ENCODE results near the gene VPS13D. TPM values are rescaled to one million over a fixed set of nuclear protein-coding genes. Genes with fewer than 3 reads are reported as not detected.

Gene VPS13D
- total RNA-seq, 2 experiments from 2014 or later: 52.6 to 53.3 TPM

DNA sequence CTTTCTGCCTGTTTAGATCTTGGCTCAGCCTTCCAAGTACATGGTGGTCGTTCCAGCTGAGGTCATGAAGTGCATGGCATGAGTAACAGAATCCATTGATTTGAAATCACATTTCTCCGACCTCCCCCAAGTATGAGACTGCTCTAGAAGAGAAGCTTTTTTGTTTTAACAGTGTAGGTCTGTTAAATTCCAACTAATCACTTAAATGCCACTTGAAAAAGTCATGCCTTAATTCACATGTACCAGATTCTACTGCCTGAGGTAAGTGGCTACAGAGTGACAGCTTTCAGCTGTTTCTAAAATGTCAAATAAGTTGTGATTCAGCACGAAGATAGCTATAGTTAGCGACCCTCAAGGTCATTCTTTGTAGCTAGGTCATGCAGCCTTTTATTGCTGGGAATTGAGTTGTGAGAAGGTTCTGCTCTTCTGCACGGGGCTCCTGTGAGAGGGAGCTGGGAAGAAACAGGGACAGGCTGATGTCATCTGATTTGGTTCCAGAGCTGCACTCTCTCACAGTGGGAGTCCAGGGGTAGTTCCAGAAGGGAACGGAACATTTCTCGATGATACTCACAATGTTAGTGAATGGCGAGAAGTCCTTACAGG is 112.7 kb downstream of the VPS13D start:
- H3K4me1 Mint-ChIP-seq: peaks cover 53% of the 10 kb centered on the region
- no peaks in the 10 kb centered on the region for H3K27me3 Mint-ChIP-seq
- no peak for ATAC-seq (ENCODE audit: low read depth)
- DNase-seq: no peak
- H3K36me3 Mint-ChIP-seq: peaks cover 46% of the 10 kb centered on the region
- no peaks in the 10 kb centered on the region for H3K9me3 Mint-ChIP-seq
- POLR2A ChIA-PET: no interaction called here
- no peak overlapping the region for H3K4me3 Mint-ChIP-seq
- H3K27ac Mint-ChIP-seq: no peak overlapping the region

GRCh38 chr1:12343823-12344487 is 114.1 kb downstream of the VPS13D start:
- POLR2A ChIA-PET: no interaction called here
- peaks cover 53% of the 10 kb centered on the region for H3K4me1 Mint-ChIP-seq
- H3K4me3 Mint-ChIP-seq: peak overlapping the region; percentile 29
- H3K36me3 Mint-ChIP-seq: peaks cover 48% of the 10 kb centered on the region
- peak overlapping the region; percentile 40 for H3K27ac Mint-ChIP-seq
- no peak for ATAC-seq (ENCODE audit: low read depth)
- no peak for DNase-seq
- peaks cover 3% of the 10 kb centered on the region for H3K9me3 Mint-ChIP-seq
- H3K27me3 Mint-ChIP-seq: no peaks in the 10 kb centered on the region

DNA sequence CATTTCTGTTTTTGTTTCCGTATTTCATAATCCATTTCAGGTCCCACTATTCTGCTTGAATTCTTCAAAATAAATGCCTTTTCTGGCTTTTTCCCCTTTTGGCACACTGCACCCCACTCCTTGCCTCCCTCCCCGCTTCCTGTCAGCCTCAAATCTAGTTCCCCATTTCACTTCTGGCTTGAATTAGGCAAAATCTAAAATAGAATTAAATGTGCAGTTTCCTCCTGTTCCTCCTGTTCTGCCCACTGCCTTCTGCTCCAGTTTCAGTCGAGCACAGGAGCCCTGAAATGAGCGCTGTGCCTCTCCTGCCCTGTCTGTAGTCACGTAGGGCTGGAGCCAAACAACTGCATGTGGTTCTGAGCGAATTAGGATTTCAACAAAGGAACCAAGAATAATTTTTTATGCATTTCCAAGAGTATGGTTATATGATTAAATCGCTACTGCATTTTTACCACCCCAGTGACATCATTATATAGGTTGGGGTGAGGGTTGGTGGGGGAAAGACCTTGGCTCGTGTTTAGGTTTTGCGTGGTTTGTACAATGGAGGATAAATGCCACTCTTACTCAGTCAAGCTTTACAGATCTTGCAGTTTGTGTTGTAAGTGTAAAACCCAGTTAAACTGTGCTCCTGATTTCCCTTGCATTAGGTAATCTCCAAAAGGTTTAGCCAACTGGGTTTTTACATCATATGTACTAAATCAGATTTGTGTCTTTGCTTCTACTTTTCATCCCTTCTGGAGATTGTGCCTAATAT is 114.9 kb downstream of the VPS13D start:
- POLR2A ChIA-PET: interaction anchor here (1.0 to 1.9 kb wide), 5 partner anchors 89 to 273 kb away, joined by 3 to 7 read pairs (median 4); partner anchors contain the start of gene DHRS3

DNA sequence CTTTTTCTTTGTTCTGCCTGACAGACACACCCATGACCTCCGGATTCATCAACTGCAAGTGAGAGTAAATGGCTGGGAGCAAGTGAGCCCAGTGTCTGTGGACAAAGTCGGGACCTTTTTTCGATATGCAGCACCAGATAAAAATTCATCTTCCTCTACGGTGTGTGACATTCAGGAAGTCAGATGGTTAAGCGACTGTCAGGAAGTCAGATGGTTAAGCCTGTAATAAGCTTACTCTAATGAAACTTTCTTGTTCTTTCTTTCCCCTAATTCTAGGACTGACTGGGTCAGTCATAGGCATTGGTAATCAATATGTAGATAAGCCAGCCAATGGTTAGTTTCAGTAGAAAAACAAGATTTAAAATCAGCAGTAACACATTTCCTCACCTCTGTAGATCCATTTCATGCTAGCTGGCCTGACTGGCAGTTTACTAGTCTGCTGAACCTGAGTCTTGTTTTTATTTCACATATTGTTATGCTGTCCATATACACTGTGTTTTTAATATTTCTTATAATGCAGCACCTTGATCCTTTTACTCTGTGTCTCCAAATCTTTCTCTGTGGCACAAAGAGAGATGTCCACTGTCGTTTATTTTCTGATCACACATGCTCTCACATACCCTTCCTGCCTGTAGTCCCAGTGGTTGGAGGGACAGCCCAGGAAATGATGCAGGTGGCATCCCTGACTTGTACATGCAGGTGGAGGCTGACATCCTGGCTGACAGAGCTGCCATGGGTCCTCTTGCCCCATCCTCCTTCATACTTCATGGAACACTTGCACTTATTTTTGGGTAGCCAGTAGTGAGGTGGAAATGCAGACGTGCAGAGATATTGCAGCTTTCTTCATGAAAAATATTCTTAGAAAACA is 115.8 kb downstream of the VPS13D start:
- ATAC-seq (ENCODE audit: low read depth): peak; percentile 73
- Mint-ChIP-seq H3K27ac (peak overlapping the region; percentile 94), H3K36me3 (peaks cover 61% of the 10 kb centered on the region), H3K27me3 (no peaks in the 10 kb centered on the region), H3K4me1 (peaks cover 49% of the 10 kb centered on the region), H3K9me3 (peaks cover 12% of the 10 kb centered on the region), H3K4me3 (peak overlapping the region; percentile 79)
- DNase-seq: no peak
- POLR2A ChIA-PET: interaction anchor here (1.0 to 1.9 kb wide), 5 partner anchors 89 to 273 kb away, joined by 3 to 7 read pairs (median 4); partner anchors contain the start of gene DHRS3

More for the DNA sequence above, 114.9 kb downstream of the VPS13D start:
- Mint-ChIP-seq H3K4me1 (peaks cover 53% of the 10 kb centered on the region), H3K9me3 (peaks cover 8% of the 10 kb centered on the region), H3K27ac (peak overlapping the region; percentile 94), H3K27me3 (no peaks in the 10 kb centered on the region), H3K36me3 (peaks cover 54% of the 10 kb centered on the region), H3K4me3 (peak overlapping the region; percentile 79)
- ATAC-seq (ENCODE audit: low read depth) (peak; percentile 36), DNase-seq (no peak)

DNA sequence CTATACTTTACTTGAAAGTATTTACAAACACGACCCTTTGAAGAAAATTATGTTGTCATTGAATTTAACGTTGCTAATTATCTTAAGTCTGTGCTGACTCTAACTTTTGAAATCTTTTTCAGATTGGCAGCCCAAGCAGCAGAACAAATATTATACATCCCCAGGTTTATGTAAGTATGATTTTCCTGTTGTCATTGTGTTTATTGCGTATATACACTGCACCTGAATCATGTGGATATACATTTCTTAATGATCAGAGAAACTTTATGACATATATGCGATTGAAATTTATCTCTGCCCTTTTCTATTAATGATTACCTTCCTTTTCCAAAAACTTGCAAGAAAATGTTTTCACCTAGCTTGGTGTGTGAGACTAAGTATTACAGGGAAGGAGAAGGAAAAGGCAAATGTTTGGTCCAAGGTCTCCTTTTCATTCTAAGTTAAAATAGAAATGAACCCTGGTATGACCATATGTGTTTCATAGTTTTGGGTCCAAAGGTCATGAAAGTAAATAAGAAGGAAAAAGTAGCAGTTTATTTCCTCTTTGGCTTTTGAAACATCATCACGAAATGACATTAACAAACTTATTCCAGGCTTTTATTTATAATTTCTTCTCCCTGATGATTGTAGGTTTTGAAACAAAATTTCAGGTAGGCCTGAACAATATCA is 116.8 kb downstream of the VPS13D start:
- no peaks in the 10 kb centered on the region for H3K27me3 Mint-ChIP-seq
- peak overlapping the region; percentile 39 for H3K27ac Mint-ChIP-seq
- H3K36me3 Mint-ChIP-seq: peaks cover 67% of the 10 kb centered on the region
- H3K4me1 Mint-ChIP-seq: peaks cover 41% of the 10 kb centered on the region
- H3K4me3 Mint-ChIP-seq: no peak overlapping the region
- POLR2A ChIA-PET: interaction anchor here (1.3 to 1.9 kb wide), 2 partner anchors 88 to 268 kb away, joined by 3 to 7 read pairs; no protein-coding TSS in a partner anchor
- H3K9me3 Mint-ChIP-seq: peaks cover 17% of the 10 kb centered on the region
- DNase-seq: no peak
- ATAC-seq (ENCODE audit: low read depth): no peak

DNA sequence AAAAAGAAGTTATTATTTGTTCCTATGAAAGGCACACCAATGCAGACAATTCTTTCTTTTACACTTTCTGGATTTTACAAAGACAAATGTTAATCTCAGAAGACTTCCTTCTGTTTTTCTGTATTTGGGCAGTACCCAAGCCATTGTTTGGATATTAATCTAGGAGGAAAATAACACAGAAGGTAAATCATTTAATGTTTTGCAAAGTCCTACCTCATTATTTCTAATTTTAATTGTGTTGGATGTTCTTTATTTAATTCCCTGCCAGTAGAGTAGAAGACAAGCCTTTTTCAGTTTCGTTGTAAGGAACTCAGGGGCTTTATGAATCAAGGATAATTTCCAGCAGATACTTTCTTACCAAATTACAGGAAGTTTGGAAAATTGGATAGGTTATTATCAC is 118.3 kb downstream of the VPS13D start:
- ATAC-seq (ENCODE audit: low read depth) (no peak), DNase-seq (no peak)
- H3K4me1 Mint-ChIP-seq: peaks cover 29% of the 10 kb centered on the region
- H3K27ac Mint-ChIP-seq: no peak overlapping the region
- POLR2A ChIA-PET: no interaction called here
- no peak overlapping the region for H3K4me3 Mint-ChIP-seq
- peaks cover 17% of the 10 kb centered on the region for H3K9me3 Mint-ChIP-seq
- no peaks in the 10 kb centered on the region for H3K27me3 Mint-ChIP-seq
- peaks cover 63% of the 10 kb centered on the region for H3K36me3 Mint-ChIP-seq

- H3K9me3 Mint-ChIP-seq: peaks cover 13% of the 10 kb centered on the region
- H3K4me1 Mint-ChIP-seq: no peaks in the 10 kb centered on the region
- no peak overlapping the region for H3K27ac Mint-ChIP-seq
- H3K4me3 Mint-ChIP-seq: no peak overlapping the region
- DNase-seq (no peak), ATAC-seq (ENCODE audit: low read depth) (no peak)
- no peaks in the 10 kb centered on the region for H3K27me3 Mint-ChIP-seq
- H3K36me3 Mint-ChIP-seq: peaks cover 58% of the 10 kb centered on the region
- POLR2A ChIA-PET: interaction anchor here (0.6 kb wide), 1 partner anchor 235 kb away, joined by 3 read pairs; no protein-coding TSS in a partner anchor
Observed at GRCh38 chr1:12353981-12354380, 124.2 kb downstream of the VPS13D start.

DNA sequence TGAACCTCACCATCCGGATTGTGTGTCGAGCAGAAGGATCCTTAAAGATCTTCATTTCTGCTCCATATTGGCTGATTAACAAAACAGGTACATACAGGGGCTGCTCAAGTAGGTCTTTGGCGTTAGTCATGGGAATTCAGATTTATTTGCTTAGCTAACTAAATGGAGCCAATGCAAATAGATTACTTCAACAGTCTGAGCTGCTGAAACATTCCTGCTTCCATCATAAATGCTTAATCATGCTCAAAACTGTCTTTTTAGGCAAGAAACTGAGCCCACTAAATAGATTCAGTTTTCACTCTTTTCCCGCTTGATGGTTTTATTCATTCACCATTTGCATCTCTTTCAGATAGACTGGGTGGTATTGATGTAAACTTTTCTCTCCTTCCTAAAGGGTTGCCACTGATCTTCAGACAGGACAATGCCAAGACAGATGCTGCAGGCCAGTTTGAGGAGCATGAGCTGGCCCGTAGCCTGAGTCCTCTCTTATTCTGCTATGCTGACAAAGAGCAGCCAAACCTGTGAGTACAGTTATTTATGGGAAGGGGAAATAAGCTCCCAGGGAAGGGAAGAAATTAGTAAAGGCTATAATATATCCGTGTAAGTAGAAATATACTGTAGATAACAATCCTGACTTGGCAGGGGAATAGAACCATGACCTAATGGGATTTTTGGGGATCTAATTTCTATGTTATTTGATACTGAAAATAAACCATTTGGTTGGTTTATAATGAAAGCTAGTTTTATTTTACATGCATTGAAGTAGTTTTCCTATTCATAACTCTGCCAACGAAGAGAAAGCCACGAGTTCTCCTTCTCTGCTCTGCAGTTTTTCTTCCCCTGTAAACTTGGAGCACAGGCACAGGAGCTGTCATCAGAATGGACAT is 126.4 kb downstream of the VPS13D start:
- POLR2A ChIA-PET: no interaction called here
- Mint-ChIP-seq H3K27me3 (no peaks in the 10 kb centered on the region), H3K9me3 (no peaks in the 10 kb centered on the region), H3K4me3 (no peak overlapping the region), H3K36me3 (peaks cover 44% of the 10 kb centered on the region), H3K4me1 (peaks cover 3% of the 10 kb centered on the region), H3K27ac (no peak overlapping the region)
- DNase-seq: no peak
- no peak for ATAC-seq (ENCODE audit: low read depth)

DNA sequence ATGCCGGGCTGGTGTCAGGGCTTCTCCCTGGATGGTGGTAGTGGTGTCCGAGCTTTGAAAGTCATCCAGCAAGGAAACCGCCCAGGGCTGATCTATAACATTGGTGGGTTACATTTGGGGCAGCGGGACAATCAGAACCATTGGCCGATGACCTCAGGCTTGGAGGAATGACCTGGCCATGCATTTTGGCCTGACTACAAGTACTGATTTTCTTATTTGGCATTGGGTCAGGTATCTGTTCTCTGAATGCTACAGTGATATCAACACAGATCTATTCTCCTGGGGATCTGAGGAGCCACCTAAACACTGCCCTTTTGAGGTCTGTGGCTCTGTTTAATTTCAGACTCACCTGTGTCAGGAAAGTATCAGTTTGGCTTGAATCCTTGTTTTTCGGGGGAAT is 128.7 kb downstream of the VPS13D start:
- H3K27me3 Mint-ChIP-seq: no peaks in the 10 kb centered on the region
- no peak for ATAC-seq (ENCODE audit: low read depth)
- peaks cover 3% of the 10 kb centered on the region for H3K4me1 Mint-ChIP-seq
- H3K36me3 Mint-ChIP-seq: peaks cover 47% of the 10 kb centered on the region
- DNase-seq: no peak
- no peaks in the 10 kb centered on the region for H3K9me3 Mint-ChIP-seq
- no peak overlapping the region for H3K27ac Mint-ChIP-seq
- POLR2A ChIA-PET: no interaction called here
- no peak overlapping the region for H3K4me3 Mint-ChIP-seq

DNA sequence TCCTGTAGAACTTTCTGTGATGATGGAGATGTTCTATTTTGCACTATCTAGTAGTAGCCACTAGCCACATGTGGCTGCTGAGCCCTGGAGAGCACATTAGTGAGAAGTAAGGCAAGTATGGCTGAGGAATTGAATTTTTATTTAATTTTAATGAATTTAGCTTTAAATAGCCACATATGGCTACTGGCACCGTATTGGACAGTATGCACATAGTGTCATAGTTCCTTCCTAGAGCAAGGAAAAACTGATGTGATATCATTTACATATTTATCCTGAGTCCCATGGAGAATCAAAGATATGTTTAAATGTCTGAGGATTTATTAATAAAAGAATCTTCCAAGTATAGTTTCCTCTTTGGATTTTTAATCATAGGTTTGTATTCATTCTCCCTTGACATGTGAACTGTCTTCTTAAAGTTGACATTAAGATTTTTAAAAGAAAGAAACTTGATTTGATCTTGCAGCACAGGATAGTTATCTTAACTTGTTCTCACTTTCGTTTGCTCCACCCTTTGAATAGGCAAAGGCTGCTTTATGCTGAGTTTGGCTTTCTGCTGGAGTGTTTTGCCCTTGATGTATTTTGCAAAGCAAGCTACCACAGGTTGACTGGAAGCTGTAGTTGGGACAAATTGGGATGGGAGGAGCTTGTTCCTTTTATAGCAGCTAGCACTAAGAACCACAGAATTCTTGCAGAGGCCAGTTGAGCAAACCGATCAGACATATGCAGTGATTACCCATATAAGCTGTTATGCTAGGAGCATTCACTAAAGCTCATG is 129.7 kb downstream of the VPS13D start:
- POLR2A ChIA-PET: interaction anchor here (0.7 kb wide), 1 partner anchor 19 kb away, joined by 3 read pairs; no protein-coding TSS in a partner anchor
- Mint-ChIP-seq H3K27me3 (no peaks in the 10 kb centered on the region), H3K27ac (peak overlapping the region; percentile 23), H3K4me3 (no peak overlapping the region), H3K36me3 (peaks cover 50% of the 10 kb centered on the region), H3K4me1 (peaks cover 3% of the 10 kb centered on the region), H3K9me3 (no peaks in the 10 kb centered on the region)
- DNase-seq (no peak), ATAC-seq (ENCODE audit: low read depth) (no peak)

DNA sequence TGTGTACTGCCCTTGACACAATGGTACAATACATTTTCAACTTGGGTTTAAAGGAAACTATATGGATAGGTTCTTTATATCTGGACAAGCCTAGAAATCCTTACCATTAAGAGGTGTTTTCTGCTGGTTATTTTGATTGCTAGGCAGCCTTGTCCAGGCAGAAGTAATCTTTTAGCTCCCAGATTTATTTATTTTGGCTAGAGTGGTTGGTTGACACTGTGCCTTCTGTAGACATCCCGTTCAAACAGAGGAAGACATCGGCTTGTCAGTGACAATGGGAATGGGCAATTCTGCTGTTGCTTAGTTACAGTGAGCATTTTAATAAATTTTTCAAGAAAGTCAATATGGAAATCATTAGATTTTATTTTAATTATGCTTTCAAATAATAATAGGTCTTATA is 138.8 kb downstream of the VPS13D start:
- ATAC-seq (ENCODE audit: low read depth) (no peak), DNase-seq (no peak)
- Mint-ChIP-seq H3K4me3 (no peak overlapping the region), H3K36me3 (peaks cover 50% of the 10 kb centered on the region), H3K4me1 (peaks cover 6% of the 10 kb centered on the region), H3K27me3 (no peaks in the 10 kb centered on the region), H3K27ac (no peak overlapping the region), H3K9me3 (no peaks in the 10 kb centered on the region)
- POLR2A ChIA-PET: no interaction called here

All from activated naive CD8-positive, alpha-beta T cell treated with anti-CD3 and anti-CD28 coated beads, Interleukin-2, amount 10 ng/mL, durations not matched to agents 7 days and 5 days (primary cell).